GM19099 (cell line): Measurements from ENCODE around the gene CAMKV.

ENCODE experiments used
- POLR2A ChIP-seq: IDR thresholded peaks from 3 replicates; pipeline ENCODE4 v1.6.1; 2011; ENCODE audit warnings: low read depth; ENCODE audit not compliant: insufficient read length; ENCODE audit errors: extremely low read depth

CAMKV gene

GRCh38 chr3:49842843-49843517 lies 26.7 kb downstream of the CAMKV start:
- no peak for TF ChIP-seq POLR2A

DNA sequence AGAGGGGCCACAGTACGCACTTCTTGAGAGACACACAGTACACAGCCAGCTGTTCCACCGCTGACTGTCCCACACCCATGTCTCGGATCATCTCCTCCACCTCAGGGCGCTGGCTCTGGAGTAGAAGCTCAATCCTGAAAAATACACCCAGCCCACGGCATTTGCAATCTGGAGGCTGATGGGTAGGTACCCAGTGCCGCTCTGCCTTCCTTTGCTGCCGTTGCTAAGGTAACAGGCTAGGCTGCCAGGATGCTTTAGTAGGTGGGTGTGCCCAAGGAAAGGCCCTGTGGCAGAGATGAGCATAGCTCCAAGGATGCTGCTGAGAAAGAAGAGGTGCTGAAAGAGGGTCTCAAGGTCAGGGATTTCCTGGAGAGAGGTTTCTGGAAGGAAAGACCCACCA lies 27.9 kb downstream of the CAMKV start:
- no peak for TF ChIP-seq POLR2A

DNA sequence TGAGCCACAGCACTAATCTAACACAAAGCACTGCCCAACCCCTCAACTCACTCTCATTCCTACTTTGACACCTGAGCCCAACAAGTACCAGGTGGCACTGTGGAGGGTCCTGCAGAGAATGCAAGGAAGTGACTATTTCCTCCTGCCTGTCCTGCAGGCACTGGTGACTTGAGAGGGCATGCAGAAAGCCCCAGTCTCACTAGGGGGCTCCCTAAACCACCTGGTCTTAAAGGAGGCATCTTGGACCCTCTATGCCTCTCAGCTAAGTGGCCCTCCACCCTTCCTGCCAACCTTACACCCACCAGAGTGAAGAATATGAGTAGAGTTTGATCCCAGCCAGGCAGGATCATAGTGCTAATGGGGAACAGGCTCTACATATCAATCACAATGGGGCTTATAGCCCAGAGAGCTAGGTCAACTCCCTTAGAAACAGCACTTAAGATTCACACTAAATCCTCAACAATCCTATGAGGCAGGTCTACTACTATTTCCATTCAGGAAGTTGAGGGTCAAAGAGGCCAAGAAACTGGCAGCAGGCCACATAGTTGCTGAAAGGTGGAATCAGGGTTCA lies 28.5 kb downstream of the CAMKV start:
- TF ChIP-seq POLR2A: no peak

DNA sequence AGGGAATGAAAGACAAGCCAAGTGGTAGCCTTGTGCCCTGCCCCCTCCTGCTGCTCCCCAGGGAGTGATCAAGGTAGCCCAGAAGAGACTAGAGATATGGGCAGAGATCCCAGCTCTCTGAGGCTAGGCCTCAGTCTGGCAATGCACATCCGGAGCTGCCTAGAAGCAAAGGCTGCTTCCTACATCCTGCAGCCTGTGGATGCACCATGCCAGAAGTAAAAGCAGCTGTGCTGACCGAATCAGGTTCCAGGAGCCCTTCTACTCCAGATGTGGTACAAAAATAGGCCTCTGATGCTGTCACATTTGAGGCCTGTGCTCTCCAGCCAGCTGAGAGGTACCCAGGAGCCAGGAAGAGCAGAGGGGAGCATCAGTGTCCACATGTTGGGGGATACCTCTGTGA lies 29.3 kb downstream of the CAMKV start:
- TF ChIP-seq POLR2A: no peak

GRCh38 chr3:49839193-49839809 lies 30.4 kb downstream of the CAMKV start:
- no peak for TF ChIP-seq POLR2A

GRCh38 chr3:49831341-49831740 lies 38.4 kb downstream of the CAMKV start:
- TF ChIP-seq POLR2A: no peak

GRCh38 chr3:49826016-49826415 lies 43.7 kb downstream of the CAMKV start:
- no peak for TF ChIP-seq POLR2A

DNA sequence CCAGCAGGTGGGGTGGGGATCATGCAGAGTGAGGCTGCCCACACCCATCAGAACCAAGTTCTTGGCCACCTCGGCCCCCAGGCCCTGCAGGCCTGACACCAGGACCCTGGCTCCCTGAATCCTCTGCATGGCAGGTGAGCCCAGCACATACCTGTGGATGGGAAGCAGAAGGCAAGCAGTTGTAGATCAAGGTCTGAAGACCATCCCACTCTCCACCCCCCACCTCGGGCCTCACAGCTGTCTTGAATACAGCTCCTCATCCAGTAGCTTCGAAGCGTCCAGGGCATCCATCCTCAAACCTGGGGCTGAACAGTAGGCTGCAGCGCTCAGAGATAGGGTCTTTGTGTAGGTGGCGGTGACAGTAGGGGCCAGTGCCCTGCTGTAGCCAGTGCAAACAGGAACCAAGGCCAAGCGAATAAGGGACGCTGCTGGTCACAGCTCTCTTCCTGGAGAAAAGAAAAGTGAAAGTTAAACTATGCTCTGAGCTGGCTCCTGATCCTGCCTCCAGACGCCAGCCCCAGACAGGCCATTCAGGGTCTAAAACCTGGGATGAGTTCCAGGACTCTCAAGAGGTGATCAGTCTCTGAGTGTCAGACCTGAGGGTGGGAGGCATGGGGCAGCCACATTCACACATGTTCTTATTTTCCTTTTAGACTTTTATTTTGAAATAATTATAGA lies 56.1 kb downstream of the CAMKV start, which contains the start of gene UBA7:
Gene UBA7 (minus strand): TSS at position 457 of the 678 bp plus-strand sequence. CDS start 166 bp downstream, at position 291.
- peak; percentile 70 for TF ChIP-seq POLR2A

DNA sequence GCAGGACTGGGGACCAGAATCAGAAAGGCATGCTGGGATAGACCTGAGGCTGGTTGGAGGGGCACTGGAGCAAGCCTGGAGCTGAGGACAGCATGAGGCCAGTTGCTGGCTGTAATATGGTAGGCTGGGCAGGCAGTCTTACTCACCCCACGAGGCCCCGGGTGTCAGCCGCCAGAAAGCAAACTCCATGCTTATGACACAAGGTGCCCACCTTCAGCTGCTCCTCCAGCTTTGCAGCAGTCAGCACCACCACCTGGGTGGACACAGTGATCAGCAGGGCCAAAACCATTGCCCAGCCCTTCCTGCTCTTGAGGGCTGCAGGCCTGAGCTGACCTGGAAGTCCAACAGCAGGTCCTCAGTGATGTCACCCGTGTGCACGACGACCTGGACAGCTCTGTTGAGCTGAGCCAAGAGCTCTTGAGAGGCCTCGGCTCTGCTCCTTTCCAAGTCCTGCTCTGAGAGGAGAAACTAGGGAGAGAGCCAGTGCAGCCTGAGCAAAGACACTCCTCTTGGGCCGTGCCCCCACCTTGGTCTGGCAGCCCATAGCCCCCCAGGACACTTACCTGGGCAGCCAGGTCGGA lies 56.7 kb downstream of the CAMKV start:
- TF ChIP-seq POLR2A: no peak
